Activated CD4-positive, alpha-beta T cell treated with anti-CD3 and anti-CD28 coated beads, Interleukin-2, amount 10 ng/mL, durations not matched to agents 7 days and 5 days (primary cell): ENCODE data around the gene RPL18. TPM values are rescaled to one million over a fixed set of nuclear protein-coding genes. Genes with fewer than 3 reads are reported as not detected.
"Not testable (repeated sequence)": the region's sequence is repeated elsewhere in the genome, so short reads cannot be mapped to it uniquely, and the experiment has no call there.

Source experiments
- CTCF ChIA-PET: fragments of 350-600 bp; sonication (Branson Sonifier 250); formaldehyde crosslinking; loops from one replicate; lab custom pipeline; 2021; ENCODE audit warnings: antibody characterized with exemption; lab: Charles Lee
- POLR2A ChIA-PET: fragments of 350-600 bp; sonication (Branson Sonifier 250); formaldehyde crosslinking; loops from one replicate; lab custom pipeline; 2021; ENCODE audit warnings: antibody characterized with exemption; lab: Charles Lee
- DNase-seq: peaks from one replicate; pipeline ENCODE4 v3.0.0-alpha.2; 2020
- H3K27ac Mint-ChIP-seq: one replicate; pipeline ENCODE4 v1.8.0; 2021; ENCODE audit warnings: mild to moderate bottlenecking, moderate library complexity, mixed read lengths
- H3K27me3 Mint-ChIP-seq: one replicate; pipeline ENCODE4 v1.8.0; 2021; ENCODE audit warnings: mixed read lengths
- H3K36me3 Mint-ChIP-seq: one replicate; pipeline ENCODE4 v1.8.0; 2021; ENCODE audit warnings: low read depth, mixed read lengths
- H3K4me1 Mint-ChIP-seq: one replicate; pipeline ENCODE4 v1.8.0; 2021; ENCODE audit warnings: mixed read lengths
- H3K4me3 Mint-ChIP-seq: one replicate; pipeline ENCODE4 v1.8.0; 2021; ENCODE audit warnings: mild to moderate bottlenecking, moderate library complexity, mixed read lengths
- H3K9me3 Mint-ChIP-seq: one replicate; pipeline ENCODE4 v1.8.0; 2021; ENCODE audit warnings: mixed read lengths
- total RNA-seq, 2 experiments: library from RNA; stranded (reverse); gene quantifications; one replicate each; pipeline ENCODE4 v1.2.3, GENCODE V29; 2021

RPL18 gene
- total RNA-seq, 2 experiments from 2014 or later = 1,477 to 1,601 TPM

DNA sequence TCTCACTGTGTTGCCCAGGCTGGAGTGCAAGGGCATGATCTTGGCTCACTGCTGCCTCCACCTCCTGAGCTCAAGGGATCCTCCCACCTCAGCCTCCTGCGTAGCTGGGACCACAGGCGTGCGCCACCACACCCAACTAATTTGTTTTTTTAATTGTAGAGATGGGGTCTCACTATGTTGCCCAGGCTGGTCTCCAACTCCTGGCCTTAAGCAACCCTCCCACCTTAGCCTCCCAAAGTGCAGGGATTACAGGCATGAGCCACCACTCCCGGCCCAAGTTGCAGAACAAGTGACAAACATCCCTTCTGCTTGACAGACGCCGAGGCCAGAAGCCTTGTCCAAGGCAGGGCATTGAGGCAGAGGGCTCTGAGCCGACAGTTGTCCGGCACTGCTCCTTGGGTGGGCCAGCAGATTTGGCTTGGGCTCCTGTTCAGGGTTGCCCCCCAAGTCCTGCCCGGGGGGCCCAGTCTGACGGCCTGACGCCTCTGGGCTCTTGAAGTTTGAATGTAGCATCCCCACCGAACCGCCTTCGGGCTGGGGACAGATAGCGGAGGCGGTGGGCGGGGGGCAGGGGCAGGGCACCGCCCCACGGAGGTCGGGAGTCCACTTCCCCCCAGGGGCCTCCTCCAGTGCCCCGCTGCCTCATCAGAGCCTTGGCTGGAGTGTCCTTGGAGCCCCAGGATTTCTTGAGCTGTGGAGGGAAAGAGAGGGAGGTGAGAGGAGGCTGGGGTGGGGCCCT lies 18.1 kb downstream of the RPL18 start:
- H3K4me1 Mint-ChIP-seq = peaks cover 3% of the 10 kb centered on the region
- no peaks in the 10 kb centered on the region for H3K9me3 Mint-ChIP-seq
- H3K27me3 Mint-ChIP-seq = no peaks in the 10 kb centered on the region
- CTCF ChIA-PET = interaction anchor here (0.5 to 1.5 kb wide), 6 partner anchors 8 to 112 kb away, joined by 3 to 11 read pairs (median 3); no protein-coding TSS in a partner anchor
- H3K4me3 Mint-ChIP-seq = no peak overlapping the region
- no peaks in the 10 kb centered on the region for H3K36me3 Mint-ChIP-seq
- no peak for DNase-seq
- no peak overlapping the region for H3K27ac Mint-ChIP-seq
- POLR2A ChIA-PET = no interaction called here

DNA sequence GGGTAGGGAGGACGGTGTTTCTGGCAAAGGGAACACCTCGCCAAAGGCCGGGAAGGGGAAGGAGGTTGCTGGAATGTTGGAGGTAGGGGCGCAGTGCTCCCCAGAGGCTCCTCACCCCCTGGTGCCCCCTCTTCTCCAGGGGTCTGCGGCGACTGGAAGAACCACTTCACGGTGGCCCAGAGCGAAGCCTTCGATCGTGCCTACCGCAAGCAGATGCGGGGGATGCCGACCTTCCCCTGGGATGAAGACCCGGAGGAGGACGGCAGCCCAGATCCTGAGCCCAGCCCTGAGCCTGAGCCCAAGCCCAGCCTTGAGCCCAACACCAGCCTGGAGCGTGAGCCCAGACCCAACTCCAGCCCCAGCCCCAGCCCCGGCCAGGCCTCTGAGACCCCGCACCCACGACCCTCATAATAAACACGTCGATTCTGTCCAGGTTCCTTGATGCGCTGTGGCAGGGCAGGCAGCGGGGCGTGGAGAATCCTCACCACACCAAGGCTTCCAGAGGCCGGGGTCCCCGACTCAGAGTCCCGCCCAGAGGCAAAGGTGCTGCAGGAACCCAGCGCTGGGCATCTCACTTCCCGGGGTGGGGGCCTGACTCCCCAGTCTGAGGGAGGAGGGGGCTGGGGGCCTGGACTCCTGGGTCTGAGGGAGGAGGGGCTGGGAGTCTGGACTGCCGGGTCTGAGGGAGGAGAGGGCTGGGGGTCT lies 19.8 kb downstream of the RPL18 start:
- peaks cover 2% of the 10 kb centered on the region for H3K36me3 Mint-ChIP-seq
- ChIA-PET POLR2A (no interaction called here), CTCF (no interaction called here)
- H3K27me3 Mint-ChIP-seq = no peaks in the 10 kb centered on the region
- no peak for DNase-seq
- H3K27ac Mint-ChIP-seq = peak overlapping the region; percentile 58
- H3K4me1 Mint-ChIP-seq = peaks cover 5% of the 10 kb centered on the region
- H3K9me3 Mint-ChIP-seq = no peaks in the 10 kb centered on the region
- H3K4me3 Mint-ChIP-seq = no peak overlapping the region

DNA sequence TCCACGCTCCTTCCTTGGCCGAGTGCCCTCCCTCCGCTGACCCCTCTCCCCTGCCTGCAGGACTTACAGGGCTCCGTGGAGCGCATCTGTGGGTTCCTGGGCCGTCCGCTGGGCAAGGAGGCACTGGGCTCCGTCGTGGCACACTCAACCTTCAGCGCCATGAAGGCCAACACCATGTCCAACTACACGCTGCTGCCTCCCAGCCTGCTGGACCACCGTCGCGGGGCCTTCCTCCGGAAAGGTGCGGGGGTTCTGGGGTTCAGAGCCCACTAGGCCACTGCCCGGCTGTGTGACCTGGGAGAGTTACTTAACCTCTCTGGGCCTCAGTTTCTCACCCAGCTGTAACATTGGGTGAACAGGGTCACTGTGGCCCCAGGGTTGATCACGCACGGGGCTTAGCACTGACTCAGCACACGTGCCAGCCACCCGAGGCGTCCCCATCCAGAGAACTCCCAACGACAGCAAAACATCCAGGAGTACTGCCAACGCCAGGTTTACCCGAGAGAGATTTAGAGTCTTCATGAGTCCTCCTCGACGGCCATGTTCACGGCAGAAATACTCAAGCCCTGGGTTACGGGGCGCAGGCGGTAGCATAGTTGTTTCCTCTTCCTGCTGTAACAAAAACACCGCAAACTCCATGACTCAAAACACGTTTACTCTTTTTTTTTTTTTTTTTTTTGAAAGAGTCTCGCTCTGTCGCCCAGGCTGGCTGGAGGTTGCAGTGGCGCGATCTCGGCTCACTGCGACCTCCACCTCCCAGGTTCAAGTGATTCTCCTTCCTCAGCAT lies 22.1 kb downstream of the RPL18 start:
- peak; percentile 53 for DNase-seq

DNA sequence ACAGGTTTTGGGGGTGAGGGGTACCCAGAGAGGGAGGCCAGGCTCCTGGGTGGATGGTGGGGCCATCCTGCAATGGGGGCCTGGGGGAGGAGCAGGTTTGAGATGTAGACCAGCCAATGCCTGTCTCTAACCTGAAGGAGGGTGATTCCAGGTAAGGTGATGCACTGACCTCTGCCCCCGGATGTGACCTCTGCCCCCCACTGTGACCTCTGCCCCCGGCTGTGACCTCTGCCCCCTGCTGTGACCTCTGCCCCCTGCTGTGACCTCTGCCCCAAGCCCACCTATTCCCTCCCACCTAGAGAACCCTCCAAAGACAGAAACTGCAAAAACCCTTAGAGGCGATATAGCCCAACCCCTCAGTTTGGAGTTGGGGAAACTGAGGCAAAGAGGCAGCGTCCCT lies 22.7 kb downstream of the RPL18 start:
- peaks cover 12% of the 10 kb centered on the region for H3K4me1 Mint-ChIP-seq
- peak overlapping the region; percentile 71 for H3K4me3 Mint-ChIP-seq
- no peaks in the 10 kb centered on the region for H3K27me3 Mint-ChIP-seq
- peak overlapping the region; percentile 84 for H3K27ac Mint-ChIP-seq
- no peak for DNase-seq
- H3K36me3 Mint-ChIP-seq = peaks cover 2% of the 10 kb centered on the region
- POLR2A ChIA-PET = no interaction called here
- no peaks in the 10 kb centered on the region for H3K9me3 Mint-ChIP-seq
- CTCF ChIA-PET = no interaction called here

More for the DNA sequence above, 22.1 kb downstream of the RPL18 start:
- ChIA-PET CTCF (interaction anchor here (1.0 to 1.1 kb wide), 2 partner anchors 12 kb away, joined by 3 read pairs; no protein-coding TSS in a partner anchor), POLR2A (no interaction called here)
- no peaks in the 10 kb centered on the region for H3K9me3 Mint-ChIP-seq
- no peaks in the 10 kb centered on the region for H3K27me3 Mint-ChIP-seq
- peaks cover 2% of the 10 kb centered on the region for H3K36me3 Mint-ChIP-seq
- H3K27ac Mint-ChIP-seq = peak overlapping the region; percentile 84
- peak overlapping the region; percentile 71 for H3K4me3 Mint-ChIP-seq
- H3K4me1 Mint-ChIP-seq = peaks cover 10% of the 10 kb centered on the region

DNA sequence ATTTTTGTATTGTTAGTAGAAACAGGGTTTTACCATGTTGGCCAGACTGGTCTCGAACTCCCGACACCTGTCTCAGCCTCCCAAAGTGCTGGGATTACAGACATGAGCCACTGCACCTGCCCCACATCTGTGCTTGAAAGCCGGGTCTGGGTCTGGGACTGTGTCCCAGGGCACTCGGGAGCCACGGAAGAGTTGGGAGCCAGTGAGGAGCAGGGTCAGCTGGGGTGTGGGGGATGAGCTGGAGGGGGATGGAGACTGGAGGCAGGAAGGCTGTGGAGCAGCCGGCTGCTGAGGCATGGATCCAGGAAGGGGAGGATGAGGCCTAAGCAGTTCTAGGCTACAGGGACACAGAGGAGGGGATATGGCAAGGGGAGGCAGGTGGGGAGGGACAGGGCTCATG lies 23.1 kb downstream of the RPL18 start:
- Mint-ChIP-seq H3K27me3 (no peaks in the 10 kb centered on the region), H3K9me3 (no peaks in the 10 kb centered on the region), H3K4me3 (peak overlapping the region; percentile 71), H3K4me1 (peaks cover 12% of the 10 kb centered on the region), H3K27ac (peak overlapping the region; percentile 82), H3K36me3 (peaks cover 2% of the 10 kb centered on the region)
- ChIA-PET POLR2A (no interaction called here), CTCF (interaction anchor here (0.7 kb wide), 1 partner anchor 106 kb away, joined by 3 read pairs; no protein-coding TSS in a partner anchor)
- DNase-seq = no peak

DNA sequence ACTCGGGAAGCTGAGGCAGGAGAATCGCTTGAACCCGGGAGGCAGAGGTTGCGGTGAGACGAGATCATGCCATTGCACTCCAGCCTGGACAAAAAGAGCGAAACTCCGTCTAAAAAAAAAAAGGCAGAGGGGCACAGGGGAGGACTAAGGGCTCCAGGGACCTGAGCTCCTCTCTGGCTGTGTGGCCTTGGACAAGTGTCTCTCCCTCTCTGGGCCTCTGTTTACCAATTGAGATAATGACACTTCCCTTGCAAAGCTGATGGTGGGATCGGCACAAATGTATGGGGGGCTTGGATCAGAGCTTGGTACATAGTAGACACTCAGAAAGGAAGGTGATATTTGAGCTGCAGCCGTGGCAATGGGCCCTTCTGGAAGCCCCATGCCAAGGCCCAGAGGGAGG lies 23.8 kb downstream of the RPL18 start:
- Mint-ChIP-seq H3K27ac (peak overlapping the region; percentile 82), H3K4me3 (peak overlapping the region; percentile 71), H3K9me3 (no peaks in the 10 kb centered on the region), H3K27me3 (no peaks in the 10 kb centered on the region), H3K4me1 (peaks cover 12% of the 10 kb centered on the region), H3K36me3 (peaks cover 2% of the 10 kb centered on the region)
- DNase-seq = no peak
- CTCF ChIA-PET = interaction anchor here (0.7 kb wide), 1 partner anchor 106 kb away, joined by 3 read pairs; no protein-coding TSS in a partner anchor
- POLR2A ChIA-PET = no interaction called here

DNA sequence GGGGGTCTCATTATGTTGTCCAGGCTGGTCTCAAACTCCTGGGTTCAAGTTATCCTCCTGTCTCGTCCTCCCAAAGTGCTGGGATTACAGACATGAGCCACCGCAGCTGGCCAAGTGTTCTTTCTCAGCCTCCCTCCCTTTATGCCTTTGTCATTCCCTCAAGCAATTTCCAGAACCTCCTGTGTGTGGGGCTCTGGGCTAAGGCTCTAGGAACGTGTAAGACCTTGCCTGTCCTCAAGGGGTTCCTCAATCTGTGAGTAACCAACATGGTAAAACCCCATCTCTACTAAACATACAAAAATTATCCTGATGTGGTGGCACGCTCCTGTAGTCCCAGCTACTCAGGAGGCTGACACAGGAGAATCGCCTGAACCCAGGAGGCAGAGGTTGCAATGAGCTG lies 28.0 kb downstream of the RPL18 start:
- Mint-ChIP-seq H3K4me3 (no peak overlapping the region), H3K36me3 (peaks cover 5% of the 10 kb centered on the region), H3K27ac (peak overlapping the region; percentile 50), H3K27me3 (no peaks in the 10 kb centered on the region), H3K4me1 (peaks cover 20% of the 10 kb centered on the region), H3K9me3 (no peaks in the 10 kb centered on the region)
- POLR2A ChIA-PET = no interaction called here
- CTCF ChIA-PET = interaction anchor here (3.7 kb wide), 1 partner anchor 83 kb away, joined by 19 read pairs; no protein-coding TSS in a partner anchor
- no peak for DNase-seq

DNA sequence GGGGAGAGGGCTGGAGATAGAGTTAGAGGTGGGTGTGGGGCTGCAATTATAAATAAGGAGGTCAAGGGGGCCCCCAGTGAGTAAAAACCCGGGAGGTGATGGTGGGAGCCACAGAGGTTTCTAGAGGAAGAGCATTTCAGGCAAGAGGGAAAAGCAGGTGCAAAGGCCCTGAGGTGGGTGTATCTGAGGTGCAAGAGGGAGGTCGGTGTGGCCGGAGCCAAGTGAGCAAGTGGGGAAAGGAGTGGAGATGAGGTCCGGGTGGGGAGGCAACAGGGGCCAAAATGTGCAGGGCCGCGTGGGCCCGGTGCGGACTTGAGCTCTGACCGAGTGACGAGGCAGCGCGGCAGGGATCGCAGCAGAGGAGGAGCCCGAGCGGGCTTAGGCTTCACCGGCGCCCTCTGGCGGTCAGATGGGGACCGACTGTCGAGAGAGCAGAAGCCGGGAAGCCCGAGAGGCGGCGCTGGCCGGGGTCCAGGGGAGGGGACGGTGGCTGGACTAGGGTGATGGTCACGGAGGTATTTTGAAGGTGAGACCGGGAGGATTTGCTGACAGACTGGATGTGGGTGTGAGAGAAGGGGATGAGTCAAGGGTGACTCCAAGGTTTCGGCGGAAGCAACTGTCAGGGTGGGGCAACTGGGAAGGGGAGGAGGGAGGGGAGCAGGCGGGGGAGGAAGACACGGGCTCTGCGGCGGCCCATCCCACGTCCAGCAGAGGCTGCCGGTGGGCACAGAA lies 30.1 kb downstream of the RPL18 start:
- H3K36me3 Mint-ChIP-seq = peaks cover 6% of the 10 kb centered on the region
- H3K9me3 Mint-ChIP-seq = no peaks in the 10 kb centered on the region
- H3K4me1 Mint-ChIP-seq = peaks cover 23% of the 10 kb centered on the region
- peak overlapping the region; percentile 88 for H3K27ac Mint-ChIP-seq
- ChIA-PET CTCF (interaction anchor here (0.6 to 3.7 kb wide), 19 partner anchors 12 to 275 kb away, joined by 3 to 19 read pairs (median 5); partner anchors contain the start of genes RPL18, SPACA4 and SPHK2), POLR2A (no interaction called here)
- DNase-seq = peak; percentile 90
- no peaks in the 10 kb centered on the region for H3K27me3 Mint-ChIP-seq
- peak overlapping the region; percentile 78 for H3K4me3 Mint-ChIP-seq

DNA sequence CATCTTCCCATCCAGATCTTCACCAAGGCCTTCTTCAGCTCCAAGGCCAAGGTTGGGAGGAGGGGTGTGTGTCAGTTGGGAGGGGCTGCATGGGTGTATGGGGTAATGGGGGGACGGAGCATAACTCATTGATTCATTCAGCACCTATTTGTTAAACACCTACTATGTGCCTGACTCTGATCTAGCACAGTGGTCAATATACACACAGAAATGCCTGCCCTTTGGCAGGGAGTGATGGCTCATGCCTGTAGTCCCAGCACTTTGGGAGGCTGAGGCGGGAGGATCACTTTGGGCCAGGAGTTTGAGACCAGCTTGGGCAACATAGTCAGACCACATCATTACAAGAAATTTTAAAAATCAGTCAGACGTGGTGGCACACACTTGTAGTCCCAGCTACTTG lies 31.6 kb downstream of the RPL18 start:
- CTCF ChIA-PET = interaction anchor here (0.6 to 3.7 kb wide), 5 partner anchors 11 to 274 kb away, joined by 3 to 19 read pairs (median 4); no protein-coding TSS in a partner anchor
- no peak for DNase-seq
- peaks cover 20% of the 10 kb centered on the region for H3K4me1 Mint-ChIP-seq
- H3K36me3 Mint-ChIP-seq = peaks cover 6% of the 10 kb centered on the region
- no peak overlapping the region for H3K4me3 Mint-ChIP-seq
- POLR2A ChIA-PET = no interaction called here
- no peaks in the 10 kb centered on the region for H3K27me3 Mint-ChIP-seq
- no peaks in the 10 kb centered on the region for H3K9me3 Mint-ChIP-seq
- no peak overlapping the region for H3K27ac Mint-ChIP-seq

DNA sequence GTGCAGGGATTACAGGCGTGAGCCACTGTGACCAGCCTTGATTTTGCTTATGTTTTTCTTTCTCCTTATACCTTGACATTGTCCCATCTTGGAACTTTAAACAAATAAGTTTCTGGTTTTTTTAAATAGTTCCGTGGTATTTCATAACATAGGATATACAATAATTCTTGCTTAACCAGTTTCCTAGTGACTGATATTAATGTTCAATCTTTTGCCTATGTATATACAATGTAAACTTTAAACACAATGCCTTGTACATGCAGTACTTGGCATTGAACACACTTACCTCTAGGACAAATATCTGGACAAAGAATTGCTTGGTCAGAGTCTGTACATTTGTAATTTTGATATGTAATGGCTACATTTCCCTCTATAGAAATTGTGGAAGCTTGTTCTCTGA lies 36.8 kb downstream of the RPL18 start:
- CTCF ChIA-PET = interaction anchor here (0.9 kb wide), 1 partner anchor 77 kb away, joined by 4 read pairs; no protein-coding TSS in a partner anchor
- POLR2A ChIA-PET = no interaction called here
- Mint-ChIP-seq H3K4me1 (peaks cover 6% of the 10 kb centered on the region), H3K27me3 (no peaks in the 10 kb centered on the region), H3K36me3 (peaks cover 3% of the 10 kb centered on the region), H3K9me3 (no peaks in the 10 kb centered on the region), H3K27ac (no peak overlapping the region), H3K4me3 (no peak overlapping the region)
- no peak for DNase-seq

DNA sequence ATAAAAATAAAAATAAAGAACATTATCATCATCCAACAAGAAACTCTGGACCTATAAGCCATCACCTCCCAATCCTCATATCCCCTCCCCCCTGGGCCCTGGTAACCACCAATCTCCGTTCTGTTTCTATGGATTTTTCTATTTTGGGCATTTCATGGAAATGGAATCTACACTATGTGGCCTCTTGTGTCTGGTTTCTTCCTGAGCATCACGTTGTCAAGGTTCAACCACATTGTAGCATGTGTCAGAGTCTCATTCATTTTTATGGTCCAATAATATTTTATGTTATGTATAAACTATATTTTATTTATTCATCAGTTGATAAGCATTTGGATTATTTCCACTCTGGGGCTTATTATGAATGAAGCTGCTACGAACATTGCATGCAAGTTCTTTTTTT lies 40.1 kb downstream of the RPL18 start:
- H3K9me3 Mint-ChIP-seq = no peaks in the 10 kb centered on the region
- no peaks in the 10 kb centered on the region for H3K36me3 Mint-ChIP-seq
- no peak for DNase-seq
- H3K27ac Mint-ChIP-seq = no peak overlapping the region
- ChIA-PET POLR2A (no interaction called here), CTCF (interaction anchor here (1.0 to 2.8 kb wide), 2 partner anchors 245 to 265 kb away, joined by 3 to 10 read pairs; no protein-coding TSS in a partner anchor)
- no peaks in the 10 kb centered on the region for H3K27me3 Mint-ChIP-seq
- no peak overlapping the region for H3K4me3 Mint-ChIP-seq
- H3K4me1 Mint-ChIP-seq = no peaks in the 10 kb centered on the region

DNA sequence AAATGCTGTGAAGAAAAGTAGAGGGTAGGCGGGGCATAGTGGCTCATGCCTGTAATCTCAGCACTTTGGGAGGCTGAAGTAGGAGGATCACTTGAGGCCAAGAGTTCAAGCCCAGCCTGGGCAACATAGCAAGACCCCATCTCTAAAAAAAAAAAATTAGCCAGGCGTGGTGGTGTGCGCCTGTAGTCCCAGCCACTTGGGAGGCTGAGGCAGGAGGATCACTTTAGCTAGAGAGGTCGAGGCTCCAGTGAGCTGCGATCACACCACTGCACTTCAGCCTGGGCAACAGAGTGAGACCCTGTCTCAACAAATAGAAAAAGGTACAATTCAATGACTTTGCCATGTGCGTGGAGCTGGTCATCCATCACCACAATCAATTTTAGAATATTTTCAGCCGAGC lies 41.1 kb downstream of the RPL18 start:
- DNase-seq, H3K36me3 Mint-ChIP-seq, H3K4me3 Mint-ChIP-seq, H3K27ac Mint-ChIP-seq, CTCF ChIA-PET, H3K9me3 Mint-ChIP-seq, H3K4me1 Mint-ChIP-seq, POLR2A ChIA-PET, H3K27me3 Mint-ChIP-seq: not testable (repeated sequence)
